HG03108 (cell line): ENCODE data around the gene IQCM.

Source experiments
- ATAC-seq: cut with Tn5 transposase; IDR thresholded peaks from one replicate; pipeline ENCODE4 v1.9.1; 2021; ENCODE audit warnings: moderate library complexity; ENCODE audit not compliant: unreplicated experiment

Gene IQCM

GRCh38 chr4:149815743-149816142, at the start of gene IQCM:
IQCM (minus strand) TSS chr4:149815843; CDS start chr4:149742691, 73,152 bp downstream.
- no peak for ATAC-seq

GRCh38 chr4:149857446-149857845, 41.8 kb upstream of the IQCM start:
- ATAC-seq, result no peak

GRCh38 chr4:149845743-149846142, 30.1 kb upstream of the IQCM start:
- ATAC-seq, result no peak

GRCh38 chr4:149841686-149842085, 26.0 kb upstream of the IQCM start:
- ATAC-seq, result no peak

- no peak for ATAC-seq
These were observed 22.4 kb upstream of the IQCM start for GRCh38 chr4:149838036-149838435.

- ATAC-seq, result no peak
These were observed 20.9 kb upstream of the IQCM start for GRCh38 chr4:149836546-149836945.

- no peak for ATAC-seq
These were observed 19.6 kb upstream of the IQCM start for GRCh38 chr4:149835280-149835679.

- ATAC-seq, result no peak
These were observed 16.1 kb upstream of the IQCM start for GRCh38 chr4:149831656-149832208.

GRCh38 chr4:149830823-149831222, 15.2 kb upstream of the IQCM start:
- ATAC-seq, result no peak

GRCh38 chr4:149825336-149825735, 9.7 kb upstream of the IQCM start:
- ATAC-seq, result no peak

GRCh38 chr4:149823769-149824221, 8.2 kb upstream of the IQCM start:
- ATAC-seq, result no peak

GRCh38 chr4:149801416-149801815, 14.2 kb downstream of the IQCM start:
- no peak for ATAC-seq

- no peak for ATAC-seq
These were observed 16.1 kb downstream of the IQCM start for GRCh38 chr4:149799546-149799945.

- ATAC-seq, result no peak
These were observed 19.3 kb downstream of the IQCM start for GRCh38 chr4:149796381-149796780.

GRCh38 chr4:149795256-149795655, 20.4 kb downstream of the IQCM start:
- ATAC-seq, result no peak

- ATAC-seq, result no peak
These were observed 21.3 kb downstream of the IQCM start for GRCh38 chr4:149794352-149794751.

- ATAC-seq, result no peak
These were observed 22.2 kb downstream of the IQCM start for GRCh38 chr4:149793459-149793858.

- no peak for ATAC-seq
These were observed 23.8 kb downstream of the IQCM start for GRCh38 chr4:149791851-149792250.

- no peak for ATAC-seq
These were observed 25.3 kb downstream of the IQCM start for GRCh38 chr4:149790172-149790907.

GRCh38 chr4:149788300-149788699, 27.3 kb downstream of the IQCM start:
- ATAC-seq, result no peak

- no peak for ATAC-seq
These were observed 29.8 kb downstream of the IQCM start for GRCh38 chr4:149785696-149786431.

GRCh38 chr4:149784018-149784417, 31.6 kb downstream of the IQCM start:
- ATAC-seq, result no peak
